MCF 10A (cell line): ENCODE results near the gene SOWAHB. TPM values are rescaled to one million over a fixed set of nuclear protein-coding genes. Genes with fewer than 3 reads are reported as not detected.

ENCODE experiments used
- BruUV-seq: library from RNA; stranded (reverse); fragments of 400-500 nt; replicated peaks from 2 replicates; lab custom pipeline; 2021; lab: Mats Ljungman, UMichigan
- CTCF ChIA-PET: fragments of 300-600 bp; sonication (Branson Sonifier 250); formaldehyde crosslinking; extraction: SDS; loops from one replicate; lab custom pipeline; 2021; ENCODE audit warnings: antibody characterized with exemption, inconsistent platforms; lab: Yijun Ruan, JAX
- POLR2A ChIA-PET: fragments of 300-600, 350-650 bp; sonication (Branson Sonifier 250); formaldehyde crosslinking; extraction: SDS; loops from one replicate; lab custom pipeline; 2020; ENCODE audit warnings: antibody characterized with exemption, inconsistent platforms; lab: Yijun Ruan, JAX
- DNase-seq: peaks from one replicate; pipeline ENCODE4 v3.0.0-alpha.2; 2018; ENCODE audit not compliant: unreplicated experiment
- H3K27ac Mint-ChIP-seq: one replicate; pipeline ENCODE4 v1.8.0; 2022; ENCODE audit warnings: mild to moderate bottlenecking, low read depth, mixed read lengths; ENCODE audit not compliant: unreplicated experiment
- H3K27me3 Mint-ChIP-seq: one replicate; pipeline ENCODE4 v1.8.0; 2022; ENCODE audit warnings: mixed read lengths; ENCODE audit not compliant: insufficient read depth, unreplicated experiment
- H3K36me3 Mint-ChIP-seq: one replicate; pipeline ENCODE4 v1.8.0; 2022; ENCODE audit warnings: mild to moderate bottlenecking, moderate library complexity, mixed read lengths; ENCODE audit not compliant: insufficient read depth, unreplicated experiment
- H3K4me1 Mint-ChIP-seq: one replicate; pipeline ENCODE4 v1.8.0; 2022; ENCODE audit warnings: mixed read lengths; ENCODE audit not compliant: insufficient read depth, unreplicated experiment
- H3K4me3 Mint-ChIP-seq: one replicate; pipeline ENCODE4 v1.8.0; 2022; ENCODE audit warnings: mild to moderate bottlenecking, moderate library complexity, mixed read lengths; ENCODE audit not compliant: unreplicated experiment
- H3K9me3 Mint-ChIP-seq: one replicate; pipeline ENCODE4 v1.8.0; 2022; ENCODE audit warnings: mixed read lengths; ENCODE audit not compliant: unreplicated experiment
- intact Hi-C: fragments of 100-400 bp; cut with micrococcal nuclease; formaldehyde crosslinking; loops from 2 replicates; pipeline ENCODE4 v1.14.1; 2022
- total RNA-seq: library from RNA; stranded (reverse); gene quantifications from 2 replicates; pipeline ENCODE4 v1.2.3, GENCODE V29; 2022
- TF ChIP-seq, protein P1 (sequence below): fragments of 200-600 bp; IDR thresholded peaks from one replicate; pipeline ENCODE4 v1.8.0; 2022; ENCODE audit warnings: antibody characterized with exemption, mild to moderate bottlenecking; ENCODE audit not compliant: unreplicated experiment

Gene SOWAHB
- total RNA-seq, 1 experiment from 2014 or later, result 0.58 TPM

DNA sequence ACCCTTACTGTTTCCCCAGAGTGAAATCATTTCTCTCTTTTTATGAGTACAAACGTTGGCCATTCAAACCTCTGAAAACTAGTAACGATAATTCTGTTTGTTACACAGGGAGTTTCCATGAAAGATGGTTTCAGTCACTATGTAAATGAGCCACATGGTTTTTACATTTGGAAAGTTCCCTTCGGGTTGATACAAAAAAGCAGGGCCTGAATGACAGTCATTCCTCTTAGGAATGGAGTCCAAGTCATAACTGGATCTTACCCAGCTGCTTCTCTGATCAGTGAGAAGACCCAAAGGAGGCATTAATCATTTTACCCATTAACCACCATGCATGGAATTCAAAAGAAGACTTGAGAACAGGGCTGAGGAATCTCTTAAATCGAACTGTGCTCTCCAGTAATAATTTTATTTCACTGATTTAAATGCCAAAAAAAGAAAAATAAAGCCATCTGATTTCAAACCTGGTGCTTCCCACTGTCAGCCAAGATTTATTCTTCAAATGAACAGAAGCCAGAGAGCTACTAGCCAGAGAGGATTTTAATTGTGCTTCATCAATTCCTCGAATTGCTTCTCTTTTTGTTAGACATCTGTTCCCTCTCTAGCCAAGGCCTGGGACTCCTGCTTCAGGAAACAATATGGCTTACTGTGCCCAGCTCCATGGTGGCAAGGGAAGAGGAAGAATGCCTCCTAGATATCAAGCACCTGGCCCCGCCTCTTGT is 3.2 kb downstream of the SOWAHB start:
- TF ChIP-seq, protein P1, sequence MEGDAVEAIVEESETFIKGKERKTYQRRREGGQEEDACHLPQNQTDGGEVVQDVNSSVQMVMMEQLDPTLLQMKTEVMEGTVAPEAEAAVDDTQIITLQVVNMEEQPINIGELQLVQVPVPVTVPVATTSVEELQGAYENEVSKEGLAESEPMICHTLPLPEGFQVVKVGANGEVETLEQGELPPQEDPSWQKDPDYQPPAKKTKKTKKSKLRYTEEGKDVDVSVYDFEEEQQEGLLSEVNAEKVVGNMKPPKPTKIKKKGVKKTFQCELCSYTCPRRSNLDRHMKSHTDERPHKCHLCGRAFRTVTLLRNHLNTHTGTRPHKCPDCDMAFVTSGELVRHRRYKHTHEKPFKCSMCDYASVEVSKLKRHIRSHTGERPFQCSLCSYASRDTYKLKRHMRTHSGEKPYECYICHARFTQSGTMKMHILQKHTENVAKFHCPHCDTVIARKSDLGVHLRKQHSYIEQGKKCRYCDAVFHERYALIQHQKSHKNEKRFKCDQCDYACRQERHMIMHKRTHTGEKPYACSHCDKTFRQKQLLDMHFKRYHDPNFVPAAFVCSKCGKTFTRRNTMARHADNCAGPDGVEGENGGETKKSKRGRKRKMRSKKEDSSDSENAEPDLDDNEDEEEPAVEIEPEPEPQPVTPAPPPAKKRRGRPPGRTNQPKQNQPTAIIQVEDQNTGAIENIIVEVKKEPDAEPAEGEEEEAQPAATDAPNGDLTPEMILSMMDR, result no peak
- no peaks in the 10 kb centered on the region for H3K36me3 Mint-ChIP-seq
- H3K4me1 Mint-ChIP-seq, result peaks cover 19% of the 10 kb centered on the region
- H3K27me3 Mint-ChIP-seq, result peaks cover 12% of the 10 kb centered on the region
- no TSS peak for BruUV-seq
- H3K4me3 Mint-ChIP-seq, result no peak overlapping the region
- ChIA-PET POLR2A (interaction anchor here (0.5 kb wide), 1 partner anchor 81 kb away, joined by 4 read pairs; no protein-coding TSS in a partner anchor), CTCF (interaction anchor here (0.6 to 0.7 kb wide), 2 partner anchors 45 to 309 kb away, joined by 3 to 4 read pairs; no protein-coding TSS in a partner anchor)
- H3K9me3 Mint-ChIP-seq, result no peaks in the 10 kb centered on the region
- H3K27ac Mint-ChIP-seq, result no peak overlapping the region
- DNase-seq, result no peak
- intact Hi-C loops, result no loop called here

- Mint-ChIP-seq H3K4me1 (peaks cover 12% of the 10 kb centered on the region), H3K9me3 (no peaks in the 10 kb centered on the region), H3K27ac (no peak overlapping the region), H3K36me3 (no peaks in the 10 kb centered on the region), H3K4me3 (no peak overlapping the region), H3K27me3 (no peaks in the 10 kb centered on the region)
- intact Hi-C loops, result no loop called here
- ChIA-PET POLR2A (interaction anchor here (0.7 to 1.6 kb wide), 4 partner anchors 11 to 107 kb away, joined by 3 to 4 read pairs (median 4); no protein-coding TSS in a partner anchor), CTCF (interaction anchor here (0.5 to 1.3 kb wide), 3 partner anchors 103 to 1061 kb away, joined by 3 to 4 read pairs (median 3); no protein-coding TSS in a partner anchor)
- TF ChIP-seq, protein P1, result no peak
- BruUV-seq, result no TSS peak
- DNase-seq, result peak; percentile 42
Measured at GRCh38 chr4:76892601-76893000, 5.3 kb downstream of the SOWAHB start.

- H3K27me3 Mint-ChIP-seq, result no peaks in the 10 kb centered on the region
- TF ChIP-seq, protein P1, result no peak
- H3K4me1 Mint-ChIP-seq, result peaks cover 12% of the 10 kb centered on the region
- no peaks in the 10 kb centered on the region for H3K9me3 Mint-ChIP-seq
- ChIA-PET POLR2A (interaction anchor here (1.0 to 1.6 kb wide), 2 partner anchors 10 to 12 kb away, joined by 3 to 4 read pairs; no protein-coding TSS in a partner anchor), CTCF (interaction anchor here (1.3 kb wide), 1 partner anchor 311 kb away, joined by 4 read pairs; no protein-coding TSS in a partner anchor)
- DNase-seq, result no peak
- no TSS peak for BruUV-seq
- no peak overlapping the region for H3K4me3 Mint-ChIP-seq
- H3K36me3 Mint-ChIP-seq, result no peaks in the 10 kb centered on the region
- H3K27ac Mint-ChIP-seq, result no peak overlapping the region
- intact Hi-C loops, result no loop called here
Measured at GRCh38 chr4:76892001-76892400, 5.9 kb downstream of the SOWAHB start.

DNA sequence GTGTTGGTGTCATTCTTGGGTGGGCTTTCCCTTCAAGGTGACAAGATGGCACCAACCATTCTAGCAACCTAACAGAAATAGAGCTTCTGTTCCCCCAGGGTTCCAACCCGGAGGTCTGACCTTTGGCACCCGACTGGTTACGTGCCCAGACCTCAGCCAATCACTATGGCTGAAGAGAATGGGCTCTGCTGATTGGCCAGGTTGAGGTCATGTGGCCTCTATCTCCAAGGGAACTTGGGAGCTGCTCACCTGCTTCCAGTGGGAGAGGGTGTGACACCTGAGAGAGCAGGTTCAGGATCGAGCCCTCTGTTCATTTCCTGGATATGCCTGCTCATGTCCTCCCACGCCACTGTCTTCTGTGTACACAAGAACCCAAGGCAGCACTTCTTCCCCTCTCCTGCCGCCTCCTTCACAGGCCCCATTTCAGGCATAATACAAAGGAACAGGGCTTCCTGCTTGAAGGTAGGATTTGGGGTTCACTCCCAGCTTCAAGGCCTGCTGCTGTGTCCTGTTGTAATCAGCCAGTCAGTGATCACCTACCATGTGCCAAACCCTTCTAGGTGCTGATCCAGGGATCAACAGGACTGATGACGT is 11.0 kb downstream of the SOWAHB start:
- CTCF ChIA-PET, result no interaction called here
- no peak overlapping the region for H3K27ac Mint-ChIP-seq
- no peaks in the 10 kb centered on the region for H3K4me1 Mint-ChIP-seq
- H3K4me3 Mint-ChIP-seq, result no peak overlapping the region
- no peak for DNase-seq
- H3K9me3 Mint-ChIP-seq, result no peaks in the 10 kb centered on the region
- intact Hi-C loops, result no loop called here
- POLR2A ChIA-PET, result interaction anchor here (0.6 kb wide), 1 partner anchor 55 kb away, joined by 3 read pairs; no protein-coding TSS in a partner anchor
- TF ChIP-seq, protein P1, result no peak
- no TSS peak for BruUV-seq
- H3K36me3 Mint-ChIP-seq, result no peaks in the 10 kb centered on the region
- no peaks in the 10 kb centered on the region for H3K27me3 Mint-ChIP-seq
